OCI-LY7 (cell line): ENCODE data around the gene GTSE1.

Experiments used
- EZH2phosphoT487 ChIP-seq: fragments of 200-600 bp; sonication (generic); IDR thresholded peaks from 2 replicates; pipeline ENCODE4 v1.6.1; 2018; ENCODE audit warnings: low read depth, borderline replicate concordance, mild to moderate bottlenecking, mixed run types, antibody characterized with exemption, low read length, moderate library complexity, mixed read lengths
- TF ChIP-seq, protein P1 (sequence below): fragments of 200-600 bp; sonication (generic); conservative IDR thresholded peaks from 2 replicates; pipeline ENCODE4 v1.5.1; 2014; ENCODE audit warnings: mild to moderate bottlenecking, antibody characterized with exemption, low read length, moderate library complexity, mixed read lengths

DNA sequence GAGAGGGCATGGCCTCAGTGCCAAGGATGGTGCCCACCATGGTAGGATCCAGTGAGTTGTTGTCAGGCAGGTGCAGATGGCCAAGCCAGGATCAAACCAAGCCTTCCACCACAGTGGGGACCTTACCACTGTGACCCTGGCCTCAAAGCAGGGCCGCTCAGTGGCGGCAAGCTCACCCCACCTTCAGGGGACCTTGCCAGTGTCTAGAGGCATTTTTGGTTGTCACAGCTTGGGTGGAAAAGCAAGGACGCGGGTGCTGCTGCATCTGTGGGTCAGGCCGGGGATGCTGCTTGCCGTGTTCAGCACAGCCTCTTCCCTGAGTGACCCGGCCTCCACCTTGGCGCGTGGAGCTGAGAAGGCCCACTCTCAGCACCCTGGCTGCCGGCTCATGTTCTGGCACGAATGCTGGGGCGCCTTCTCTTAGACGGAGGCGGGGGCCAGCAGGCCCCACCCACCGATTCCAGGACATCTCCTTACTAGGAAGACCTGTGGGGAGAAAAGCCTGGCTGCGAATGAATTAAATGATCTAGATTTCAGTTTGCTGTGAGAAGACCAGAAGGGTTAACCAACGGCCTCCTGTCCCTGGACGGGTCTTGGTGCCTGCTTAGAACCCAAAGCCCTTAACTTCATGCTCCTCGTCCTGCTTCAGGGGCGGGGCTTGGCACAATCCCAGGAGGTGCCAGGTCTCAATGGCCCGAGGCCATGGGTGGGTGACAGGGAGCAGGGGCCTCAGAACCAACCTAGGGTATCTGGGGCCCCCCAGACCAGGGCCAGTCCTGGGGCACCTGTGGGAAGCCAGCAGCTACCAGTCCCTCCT is 57.7 kb downstream of the GTSE1 start:
- TF ChIP-seq, protein P1, sequence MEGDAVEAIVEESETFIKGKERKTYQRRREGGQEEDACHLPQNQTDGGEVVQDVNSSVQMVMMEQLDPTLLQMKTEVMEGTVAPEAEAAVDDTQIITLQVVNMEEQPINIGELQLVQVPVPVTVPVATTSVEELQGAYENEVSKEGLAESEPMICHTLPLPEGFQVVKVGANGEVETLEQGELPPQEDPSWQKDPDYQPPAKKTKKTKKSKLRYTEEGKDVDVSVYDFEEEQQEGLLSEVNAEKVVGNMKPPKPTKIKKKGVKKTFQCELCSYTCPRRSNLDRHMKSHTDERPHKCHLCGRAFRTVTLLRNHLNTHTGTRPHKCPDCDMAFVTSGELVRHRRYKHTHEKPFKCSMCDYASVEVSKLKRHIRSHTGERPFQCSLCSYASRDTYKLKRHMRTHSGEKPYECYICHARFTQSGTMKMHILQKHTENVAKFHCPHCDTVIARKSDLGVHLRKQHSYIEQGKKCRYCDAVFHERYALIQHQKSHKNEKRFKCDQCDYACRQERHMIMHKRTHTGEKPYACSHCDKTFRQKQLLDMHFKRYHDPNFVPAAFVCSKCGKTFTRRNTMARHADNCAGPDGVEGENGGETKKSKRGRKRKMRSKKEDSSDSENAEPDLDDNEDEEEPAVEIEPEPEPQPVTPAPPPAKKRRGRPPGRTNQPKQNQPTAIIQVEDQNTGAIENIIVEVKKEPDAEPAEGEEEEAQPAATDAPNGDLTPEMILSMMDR: no peak
- no peak for TF ChIP-seq EZH2phosphoT487
